ENCODE results near the gene SPARC. TPM values are rescaled to one million over a fixed set of nuclear protein-coding genes. Genes with fewer than 3 reads are reported as not detected.

Gene SPARC
- total RNA-seq, 1 donor from 2014 or later, result 273 TPM

GRCh38 chr5:151670083-151670686 lies 16.5 kb downstream of the SPARC start:
- peaks cover 0 to 92% of the 10 kb centered on the region in 2 donors for H3K36me3 ChIP-seq
- H3K4me3 ChIP-seq, result no peak overlapping the region
- H3K4me1 ChIP-seq, result peaks cover 83% of the 10 kb centered on the region
- peak overlapping the region; percentile 94 for H3K27ac ChIP-seq
- TF ChIP-seq POLR2A (IDR thresholded peaks at IDR 0.05), result no peak
- TF ChIP-seq CTCF (IDR thresholded peaks at IDR 0.05), result no peak
- no peak for TF ChIP-seq POLR2AphosphoS5 (IDR thresholded peaks at IDR 0.05; ENCODE audit: insufficient read depth in 1 of 2, low read depth in 1 of 2)
- H3K27me3 ChIP-seq, result no peaks in the 10 kb centered on the region
- no peak for DNase-seq (ENCODE audit: extremely low spot score in 2 of 2)
- no peaks in the 10 kb centered on the region for H3K9me3 ChIP-seq
- intact Hi-C loops (cut with DNase I), result no loop called here

GRCh38 chr5:151667083-151667482 lies 19.6 kb downstream of the SPARC start:
- intact Hi-C loops (cut with DNase I), result no loop called here
- DNase-seq (ENCODE audit: extremely low spot score in 2 of 2), result no peak
- Histone ChIP-seq H3K4me1 (peaks cover 72% of the 10 kb centered on the region), H3K27me3 (no peaks in the 10 kb centered on the region), H3K9me3 (no peaks in the 10 kb centered on the region), H3K36me3 (peaks cover 0 to 93% of the 10 kb centered on the region in 2 donors), H3K4me3 (no peak overlapping the region), H3K27ac (peak overlapping the region; percentile 94)
- TF ChIP-seq CTCF (IDR thresholded peaks at IDR 0.05) (no peak), POLR2A (IDR thresholded peaks at IDR 0.05) (no peak), POLR2AphosphoS5 (IDR thresholded peaks at IDR 0.05; ENCODE audit: insufficient read depth in 1 of 2, low read depth in 1 of 2) (no peak)

DNA sequence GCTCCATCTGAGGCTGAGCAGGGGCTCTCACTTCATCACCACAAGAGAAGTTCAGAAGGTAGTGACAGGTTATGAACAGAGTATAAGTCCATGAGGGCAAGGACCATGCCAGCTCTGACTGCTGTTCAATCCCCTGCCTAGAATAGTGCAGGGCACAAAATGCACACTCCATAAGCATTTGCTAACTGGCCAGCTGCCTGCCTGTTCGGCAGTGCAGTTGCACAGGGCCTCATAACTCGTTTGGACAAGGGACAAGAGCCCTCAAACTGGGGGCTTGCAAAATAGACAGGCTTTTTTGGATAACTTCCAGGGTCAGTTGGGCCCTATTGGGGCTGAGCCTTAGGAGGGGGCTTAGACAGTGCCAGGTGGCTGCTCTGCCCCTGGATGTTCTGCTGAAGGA lies 21.1 kb downstream of the SPARC start:
- peaks cover 0 to 81% of the 10 kb centered on the region in 2 donors for H3K36me3 ChIP-seq
- TF ChIP-seq CTCF (IDR thresholded peaks at IDR 0.05) (no peak), POLR2AphosphoS5 (IDR thresholded peaks at IDR 0.05; ENCODE audit: insufficient read depth in 1 of 2, low read depth in 1 of 2) (no peak), POLR2A (IDR thresholded peaks at IDR 0.05) (no peak)
- no peaks in the 10 kb centered on the region for H3K9me3 ChIP-seq
- H3K27ac ChIP-seq, result peak overlapping the region; percentile 94
- no peak for DNase-seq (ENCODE audit: extremely low spot score in 2 of 2)
- H3K27me3 ChIP-seq, result no peaks in the 10 kb centered on the region
- H3K4me1 ChIP-seq, result peaks cover 64% of the 10 kb centered on the region
- H3K4me3 ChIP-seq, result no peak overlapping the region
- intact Hi-C loops (cut with DNase I), result no loop called here

DNA sequence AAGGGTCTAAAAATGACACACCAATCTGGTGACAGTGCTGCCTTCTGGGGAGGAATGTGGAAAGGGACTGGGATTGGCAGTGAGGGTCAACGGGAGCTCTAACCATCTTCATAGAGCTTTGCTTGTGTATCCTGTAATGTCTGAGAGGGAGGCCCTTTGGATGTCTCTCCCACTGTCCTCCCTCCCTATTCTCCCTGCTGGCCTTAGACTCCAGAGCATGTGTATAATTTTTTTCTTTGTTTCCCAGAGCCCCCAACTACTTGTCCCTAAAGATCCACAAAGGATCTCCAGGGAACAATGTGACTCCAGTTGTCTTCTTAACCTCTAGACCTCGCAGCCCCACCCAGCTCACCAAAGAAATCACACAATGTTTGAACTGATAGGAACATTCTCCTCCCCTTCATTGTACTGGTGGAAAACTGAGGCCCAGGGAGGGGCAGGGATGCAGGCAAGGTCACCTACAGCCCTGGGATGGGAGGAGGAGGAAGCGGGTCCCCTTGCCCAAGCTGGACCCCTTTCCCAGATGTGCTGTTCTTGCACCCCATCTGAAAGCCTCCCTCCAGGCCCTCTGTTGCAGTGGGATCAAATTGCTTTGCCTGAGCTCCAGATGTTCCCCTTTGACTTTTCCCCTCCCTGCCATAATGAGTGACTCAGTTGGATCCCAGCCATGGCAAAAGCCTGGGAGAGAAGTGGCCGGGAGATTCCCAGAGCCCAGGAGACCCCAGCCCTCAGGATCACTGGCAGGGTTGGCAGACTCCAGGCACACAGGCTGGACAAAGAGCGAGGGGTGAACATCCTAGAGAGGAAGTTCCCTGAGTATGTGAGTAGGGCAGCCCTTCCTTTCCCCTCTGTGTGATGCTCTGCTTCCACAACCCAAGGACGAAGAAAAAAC lies 21.8 kb downstream of the SPARC start:
- Histone ChIP-seq H3K27ac (peak overlapping the region; percentile 94), H3K36me3 (peaks cover 0 to 75% of the 10 kb centered on the region in 2 donors), H3K27me3 (no peaks in the 10 kb centered on the region), H3K4me1 (peaks cover 57% of the 10 kb centered on the region), H3K4me3 (no peak overlapping the region), H3K9me3 (no peaks in the 10 kb centered on the region)
- no peak for DNase-seq (ENCODE audit: extremely low spot score in 2 of 2)
- TF ChIP-seq POLR2A (IDR thresholded peaks at IDR 0.05), result no peak
- no peak for TF ChIP-seq CTCF (IDR thresholded peaks at IDR 0.05)
- peak in 1 of 2 donors; percentile 37 for TF ChIP-seq POLR2AphosphoS5 (IDR thresholded peaks at IDR 0.05; ENCODE audit: insufficient read depth in 1 of 2, low read depth in 1 of 2)
- intact Hi-C loops (cut with DNase I), result no loop called here
